HCT116 (cell line): ENCODE measurements around the gene PRKCA. TPM values are rescaled to one million over a fixed set of nuclear protein-coding genes. Genes with fewer than 3 reads are reported as not detected.

ENCODE experiments used
- ATAC-seq: fragments of 200-7000 bp; cut with Tn5 transposase; 2 replicates; pipeline ENCODE4 v1.9.1; 2020; ENCODE audit warnings: mild to moderate bottlenecking, moderate library complexity
- BruUV-seq: library from RNA; stranded (reverse); fragments of 400-500 nt; replicated peaks from 2 replicates; lab custom pipeline; 2021; lab: Mats Ljungman, UMichigan
- CTCF ChIA-PET: fragments of 300-600 bp; sonication (Branson Sonifier 250); formaldehyde crosslinking; loops from one replicate; lab custom pipeline; 2021; ENCODE audit warnings: antibody characterized with exemption; lab: Charles Lee
- POLR2A ChIA-PET: fragments of 300-600, 350-600 bp; sonication (Branson Sonifier 250); formaldehyde crosslinking; loops from one replicate; lab custom pipeline; 2021; ENCODE audit warnings: antibody characterized with exemption; lab: Charles Lee
- RAD21 ChIA-PET, 2 experiments: fragments of 300-600 bp; sonication (Branson Sonifier 250); formaldehyde crosslinking; loops; one replicate each; lab custom pipeline; 2023; ENCODE audit warnings: low total read pairs in 2 of 2; ENCODE audit not compliant: uncharacterized antibody in 2 of 2, unreplicated experiment in 2 of 2, low non-redundant PET in 1 of 2; lab: Charles Lee
- DNase-seq: peaks from one replicate; pipeline ENCODE4 v3.0.0-alpha.2; 2010; ENCODE audit warnings: low read depth, low spot score
- H2AFZ ChIP-seq: fragments of 200-600 bp; shearing (Covaris generic), sonication (generic); 2 replicates; pipeline ENCODE4 v1.6.1; 2017; ENCODE audit warnings: low read depth, mixed run types, mixed read lengths, antibody characterized with exemption, low read length; ENCODE audit not compliant: poor library complexity, severe bottlenecking
- H3K27ac ChIP-seq: 2 replicates; pipeline ENCODE4 v1.5.1; 2012; ENCODE audit warnings: low read depth, low read length
- H3K27me3 ChIP-seq: fragments of 200-600 bp; sonication (generic); 2 replicates; pipeline ENCODE4 v1.6.1; 2016; ENCODE audit warnings: mixed run types, low read length, mixed read lengths; ENCODE audit not compliant: insufficient read depth
- H3K36me3 ChIP-seq, 2 experiments: fragments of 200-500 bp in 1 of 2; fragments of 200-600 bp in 1 of 2; sonication (Bioruptor generic) in 1 of 2; sonication (generic) in 1 of 2; 2 replicates each; pipeline versions ENCODE4 v1.5.1 to v1.6.1; 2014 to 2016; ENCODE audit warnings: low read length in 2 of 2, inconsistent platforms in 1 of 2, mixed read lengths in 1 of 2, mixed run types in 1 of 2; ENCODE audit not compliant: insufficient read depth in 2 of 2, control insufficient read depth in 1 of 2
- H3K4me1 ChIP-seq, 2 experiments: fragments of 200-600 bp in 1 of 2; sonication (generic) in 1 of 2; 2 replicates each; pipeline versions ENCODE4 v1.5.1 to v1.6.1; 2012 to 2017; ENCODE audit warnings: low read length in 2 of 2, inconsistent platforms in 1 of 2, mild to moderate bottlenecking in 1 of 2, mixed read lengths in 1 of 2, mixed run types in 1 of 2, moderate library complexity in 1 of 2; ENCODE audit not compliant: insufficient read depth in 2 of 2, control insufficient read depth in 1 of 2
- H3K4me2 ChIP-seq: fragments of 200-600 bp; sonication (generic); 2 replicates; pipeline ENCODE4 v1.6.1; 2017; ENCODE audit warnings: mixed run types, low read length, mixed read lengths
- H3K4me3 ChIP-seq, 2 experiments: fragments of 200-600 bp in 1 of 2; sonication (generic) in 1 of 2; replicated peaks in 1 of 2; 2 replicates each; pipeline ENCODE4 v1.5.1; 2011 to 2016; ENCODE audit warnings: low read length in 2 of 2, control low read depth in 1 of 2, low read depth in 1 of 2, mild to moderate bottlenecking in 1 of 2, mixed read lengths in 1 of 2, mixed run types in 1 of 2
- H3K79me2 ChIP-seq: fragments of 200-600 bp; sonication (generic); 2 replicates; pipeline ENCODE4 v1.6.1; 2017; ENCODE audit warnings: mild to moderate bottlenecking, mixed run types, low read length, moderate library complexity, mixed read lengths; ENCODE audit not compliant: insufficient read depth
- H3K9ac ChIP-seq: fragments of 200-600 bp; sonication (generic); 2 replicates; pipeline ENCODE4 v1.6.1; 2016; ENCODE audit warnings: low read length, mixed read lengths
- H3K9me2 ChIP-seq: fragments of 200-600 bp; sonication (generic), shearing (Covaris generic); 2 replicates; pipeline ENCODE4 v1.6.1; 2017; ENCODE audit warnings: mixed run types, mild to moderate bottlenecking, moderate library complexity; ENCODE audit not compliant: insufficient read depth
- H3K9me3 ChIP-seq, 2 experiments: fragments of 200-500 bp in 1 of 2; fragments of 200-600 bp in 1 of 2; sonication (Bioruptor generic) in 1 of 2; sonication (generic) in 1 of 2; 2 replicates each; pipeline ENCODE4 v1.6.1; 2014 to 2017; ENCODE audit warnings: low read length in 2 of 2, mixed read lengths in 2 of 2, inconsistent platforms in 1 of 2, low read depth in 1 of 2, mild to moderate bottlenecking in 1 of 2, mixed run types in 1 of 2, moderate library complexity in 1 of 2; ENCODE audit not compliant: control insufficient read depth in 1 of 2, insufficient read depth in 1 of 2
- H4K20me1 ChIP-seq: fragments of 200-600 bp; sonication (generic), shearing (Covaris generic); 2 replicates; pipeline ENCODE4 v1.6.1; 2017; ENCODE audit warnings: mixed run types, mild to moderate bottlenecking, moderate library complexity; ENCODE audit not compliant: insufficient read depth
- CBX3 ChIP-seq: IDR thresholded peaks from 2 replicates; pipeline ENCODE4 v1.6.1; 2012; ENCODE audit warnings: low read depth
- CEBPB ChIP-seq: IDR thresholded peaks from 2 replicates; pipeline ENCODE4 v1.6.1; 2012; ENCODE audit warnings: low read depth
- EZH2 ChIP-seq: fragments of 200-600 bp; sonication (generic); IDR thresholded peaks from 2 replicates; pipeline ENCODE4 v1.6.1; 2017; ENCODE audit warnings: antibody characterized with exemption, mixed run types
- EZH2phosphoT487 ChIP-seq: fragments of 200-600 bp; IDR thresholded peaks from 2 replicates; pipeline ENCODE4 v1.6.1; 2018; ENCODE audit warnings: antibody characterized with exemption, borderline replicate concordance
- FOSL1 ChIP-seq: IDR thresholded peaks from 2 replicates; pipeline ENCODE4 v1.6.1; 2012; ENCODE audit warnings: low read depth
- JUND ChIP-seq: IDR thresholded peaks from 2 replicates; pipeline ENCODE4 v1.6.1; 2012
- POLR2A ChIP-seq: IDR thresholded peaks from 2 replicates; pipeline ENCODE4 v1.7.0; 2011; ENCODE audit warnings: borderline replicate concordance; ENCODE audit not compliant: insufficient read depth, insufficient read length; ENCODE audit errors: extremely low read depth
- POLR2AphosphoS5 ChIP-seq: IDR thresholded peaks from 2 replicates; pipeline ENCODE4 v1.6.1; 2011; ENCODE audit warnings: mild to moderate bottlenecking, low read depth, low read length, moderate library complexity
- RAD21 ChIP-seq: IDR thresholded peaks from 2 replicates; pipeline ENCODE4 v1.6.1; 2012; ENCODE audit warnings: low read depth, mild to moderate bottlenecking
- SIN3A ChIP-seq: IDR thresholded peaks from 2 replicates; pipeline ENCODE4 v1.6.1; 2012; ENCODE audit warnings: low read depth
- SP1 ChIP-seq: IDR thresholded peaks from 2 replicates; pipeline ENCODE4 v1.6.1; 2012; ENCODE audit warnings: low read depth
- SRF ChIP-seq: IDR thresholded peaks from 2 replicates; pipeline ENCODE4 v1.6.1; 2012; ENCODE audit warnings: low read depth
- TCF7L2 ChIP-seq: IDR thresholded peaks from 2 replicates; pipeline ENCODE4 v1.7.0; 2011; ENCODE audit warnings: borderline replicate concordance, inconsistent platforms; ENCODE audit not compliant: insufficient read depth, insufficient read length; ENCODE audit errors: extremely low read depth
- YY1 ChIP-seq: IDR thresholded peaks from 2 replicates; pipeline ENCODE4 v1.6.1; 2011; ENCODE audit warnings: low read length, low read depth, moderate library complexity, mild to moderate bottlenecking; ENCODE audit not compliant: insufficient replicate concordance; ENCODE audit errors: extremely low read depth
- ZFX ChIP-seq: fragments of 450-650 bp; IDR thresholded peaks from 2 replicates; pipeline ENCODE4 v1.6.1; 2017
- ZNF274 ChIP-seq: fragments of 200-500 bp; sonication (Bioruptor generic); IDR thresholded peaks from 2 replicates; pipeline ENCODE4 v1.6.1; 2014; ENCODE audit warnings: mild to moderate bottlenecking, low read depth, low read length, inconsistent platforms
- intact Hi-C: fragments of 100-400 bp; cut with micrococcal nuclease; formaldehyde crosslinking; loops from 2 replicates; pipeline ENCODE4 v1.10.0; 2022
- total RNA-seq: library from RNA; stranded (reverse); gene quantifications from one replicate; pipeline ENCODE4 v1.2.1, GENCODE V29; 2021; ENCODE audit not compliant: unreplicated experiment
- TF ChIP-seq, protein P1 (sequence below): IDR thresholded peaks from 2 replicates; pipeline ENCODE4 v1.6.1; 2012; ENCODE audit warnings: low read depth
- TF ChIP-seq, protein P2 (sequence below): IDR thresholded peaks from 2 replicates; pipeline ENCODE4 v1.6.1; 2011; ENCODE audit warnings: mild to moderate bottlenecking, low read length, moderate library complexity; ENCODE audit not compliant: insufficient replicate concordance; ENCODE audit errors: extremely low read depth
- TF ChIP-seq, protein P3 (sequence below): IDR thresholded peaks from 2 replicates; pipeline ENCODE4 v1.6.1; 2012

The PRKCA gene
- total RNA-seq, 1 experiment from 2014 or later, result 18.8 TPM

DNA sequence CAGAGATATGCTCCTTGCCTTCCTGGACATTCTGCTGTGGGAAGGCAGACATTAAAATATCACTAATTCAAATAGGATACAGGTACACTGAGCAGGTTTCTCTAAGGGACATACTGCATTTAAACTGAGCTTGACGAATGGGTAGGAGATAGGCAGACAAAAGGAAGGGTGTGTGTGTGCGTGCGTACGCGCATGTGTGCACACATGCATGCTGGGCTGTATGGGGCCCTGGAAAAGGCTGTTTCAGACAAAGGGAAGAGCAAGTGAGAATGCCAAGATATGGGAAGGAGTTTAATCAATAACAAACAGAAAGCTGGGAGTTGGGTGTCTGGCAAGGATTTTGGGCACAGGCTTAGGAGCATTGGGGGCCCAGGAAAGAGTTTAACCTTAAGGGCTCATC lies 196.2 kb downstream of the PRKCA start:
- ChIA-PET CTCF (no interaction called here), RAD21 (no interaction called here), POLR2A (no interaction called here)
- no TSS peak for BruUV-seq
- Histone ChIP-seq H3K36me3 (no peaks in the 10 kb centered on the region), H3K4me1 (peaks cover 18% of the 10 kb centered on the region in 2 experiments), H3K9me2 (no peaks in the 10 kb centered on the region), H3K27me3 (no peaks in the 10 kb centered on the region), H4K20me1 (no peaks in the 10 kb centered on the region), H3K9ac (no peak overlapping the region), H3K9me3 (no peaks in the 10 kb centered on the region), H2AFZ (no peak overlapping the region), H3K4me3 (no peak overlapping the region), H3K4me2 (no peak overlapping the region), H3K27ac (no peak overlapping the region), H3K79me2 (no peaks in the 10 kb centered on the region)
- no peak for ATAC-seq
- no peak for TF ChIP-seq SP1
- TF ChIP-seq, protein P1, sequence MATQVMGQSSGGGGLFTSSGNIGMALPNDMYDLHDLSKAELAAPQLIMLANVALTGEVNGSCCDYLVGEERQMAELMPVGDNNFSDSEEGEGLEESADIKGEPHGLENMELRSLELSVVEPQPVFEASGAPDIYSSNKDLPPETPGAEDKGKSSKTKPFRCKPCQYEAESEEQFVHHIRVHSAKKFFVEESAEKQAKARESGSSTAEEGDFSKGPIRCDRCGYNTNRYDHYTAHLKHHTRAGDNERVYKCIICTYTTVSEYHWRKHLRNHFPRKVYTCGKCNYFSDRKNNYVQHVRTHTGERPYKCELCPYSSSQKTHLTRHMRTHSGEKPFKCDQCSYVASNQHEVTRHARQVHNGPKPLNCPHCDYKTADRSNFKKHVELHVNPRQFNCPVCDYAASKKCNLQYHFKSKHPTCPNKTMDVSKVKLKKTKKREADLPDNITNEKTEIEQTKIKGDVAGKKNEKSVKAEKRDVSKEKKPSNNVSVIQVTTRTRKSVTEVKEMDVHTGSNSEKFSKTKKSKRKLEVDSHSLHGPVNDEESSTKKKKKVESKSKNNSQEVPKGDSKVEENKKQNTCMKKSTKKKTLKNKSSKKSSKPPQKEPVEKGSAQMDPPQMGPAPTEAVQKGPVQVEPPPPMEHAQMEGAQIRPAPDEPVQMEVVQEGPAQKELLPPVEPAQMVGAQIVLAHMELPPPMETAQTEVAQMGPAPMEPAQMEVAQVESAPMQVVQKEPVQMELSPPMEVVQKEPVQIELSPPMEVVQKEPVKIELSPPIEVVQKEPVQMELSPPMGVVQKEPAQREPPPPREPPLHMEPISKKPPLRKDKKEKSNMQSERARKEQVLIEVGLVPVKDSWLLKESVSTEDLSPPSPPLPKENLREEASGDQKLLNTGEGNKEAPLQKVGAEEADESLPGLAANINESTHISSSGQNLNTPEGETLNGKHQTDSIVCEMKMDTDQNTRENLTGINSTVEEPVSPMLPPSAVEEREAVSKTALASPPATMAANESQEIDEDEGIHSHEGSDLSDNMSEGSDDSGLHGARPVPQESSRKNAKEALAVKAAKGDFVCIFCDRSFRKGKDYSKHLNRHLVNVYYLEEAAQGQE, result no peak
- TF ChIP-seq POLR2A, result no peak
- TF ChIP-seq JUND, result no peak
- no peak for TF ChIP-seq ZFX
- TF ChIP-seq TCF7L2, result no peak
- no peak for TF ChIP-seq ZNF274
- no peak for TF ChIP-seq CEBPB
- TF ChIP-seq, protein P2, sequence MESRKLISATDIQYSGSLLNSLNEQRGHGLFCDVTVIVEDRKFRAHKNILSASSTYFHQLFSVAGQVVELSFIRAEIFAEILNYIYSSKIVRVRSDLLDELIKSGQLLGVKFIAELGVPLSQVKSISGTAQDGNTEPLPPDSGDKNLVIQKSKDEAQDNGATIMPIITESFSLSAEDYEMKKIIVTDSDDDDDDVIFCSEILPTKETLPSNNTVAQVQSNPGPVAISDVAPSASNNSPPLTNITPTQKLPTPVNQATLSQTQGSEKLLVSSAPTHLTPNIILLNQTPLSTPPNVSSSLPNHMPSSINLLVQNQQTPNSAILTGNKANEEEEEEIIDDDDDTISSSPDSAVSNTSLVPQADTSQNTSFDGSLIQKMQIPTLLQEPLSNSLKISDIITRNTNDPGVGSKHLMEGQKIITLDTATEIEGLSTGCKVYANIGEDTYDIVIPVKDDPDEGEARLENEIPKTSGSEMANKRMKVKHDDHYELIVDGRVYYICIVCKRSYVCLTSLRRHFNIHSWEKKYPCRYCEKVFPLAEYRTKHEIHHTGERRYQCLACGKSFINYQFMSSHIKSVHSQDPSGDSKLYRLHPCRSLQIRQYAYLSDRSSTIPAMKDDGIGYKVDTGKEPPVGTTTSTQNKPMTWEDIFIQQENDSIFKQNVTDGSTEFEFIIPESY, result no peak
- TF ChIP-seq SRF, result no peak
- TF ChIP-seq, protein P3, sequence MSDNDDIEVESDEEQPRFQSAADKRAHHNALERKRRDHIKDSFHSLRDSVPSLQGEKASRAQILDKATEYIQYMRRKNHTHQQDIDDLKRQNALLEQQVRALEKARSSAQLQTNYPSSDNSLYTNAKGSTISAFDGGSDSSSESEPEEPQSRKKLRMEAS, result no peak
- no peak for TF ChIP-seq EZH2phosphoT487
- no peak for TF ChIP-seq RAD21
- no peak for TF ChIP-seq EZH2
- TF ChIP-seq FOSL1, result no peak
- TF ChIP-seq POLR2AphosphoS5, result no peak
- TF ChIP-seq CBX3, result no peak
- TF ChIP-seq YY1, result no peak
- no peak for TF ChIP-seq SIN3A
- DNase-seq, result no peak
- intact Hi-C loops, result no loop called here
